ENCODE data around the gene NID2.

Gene NID2, protein sequence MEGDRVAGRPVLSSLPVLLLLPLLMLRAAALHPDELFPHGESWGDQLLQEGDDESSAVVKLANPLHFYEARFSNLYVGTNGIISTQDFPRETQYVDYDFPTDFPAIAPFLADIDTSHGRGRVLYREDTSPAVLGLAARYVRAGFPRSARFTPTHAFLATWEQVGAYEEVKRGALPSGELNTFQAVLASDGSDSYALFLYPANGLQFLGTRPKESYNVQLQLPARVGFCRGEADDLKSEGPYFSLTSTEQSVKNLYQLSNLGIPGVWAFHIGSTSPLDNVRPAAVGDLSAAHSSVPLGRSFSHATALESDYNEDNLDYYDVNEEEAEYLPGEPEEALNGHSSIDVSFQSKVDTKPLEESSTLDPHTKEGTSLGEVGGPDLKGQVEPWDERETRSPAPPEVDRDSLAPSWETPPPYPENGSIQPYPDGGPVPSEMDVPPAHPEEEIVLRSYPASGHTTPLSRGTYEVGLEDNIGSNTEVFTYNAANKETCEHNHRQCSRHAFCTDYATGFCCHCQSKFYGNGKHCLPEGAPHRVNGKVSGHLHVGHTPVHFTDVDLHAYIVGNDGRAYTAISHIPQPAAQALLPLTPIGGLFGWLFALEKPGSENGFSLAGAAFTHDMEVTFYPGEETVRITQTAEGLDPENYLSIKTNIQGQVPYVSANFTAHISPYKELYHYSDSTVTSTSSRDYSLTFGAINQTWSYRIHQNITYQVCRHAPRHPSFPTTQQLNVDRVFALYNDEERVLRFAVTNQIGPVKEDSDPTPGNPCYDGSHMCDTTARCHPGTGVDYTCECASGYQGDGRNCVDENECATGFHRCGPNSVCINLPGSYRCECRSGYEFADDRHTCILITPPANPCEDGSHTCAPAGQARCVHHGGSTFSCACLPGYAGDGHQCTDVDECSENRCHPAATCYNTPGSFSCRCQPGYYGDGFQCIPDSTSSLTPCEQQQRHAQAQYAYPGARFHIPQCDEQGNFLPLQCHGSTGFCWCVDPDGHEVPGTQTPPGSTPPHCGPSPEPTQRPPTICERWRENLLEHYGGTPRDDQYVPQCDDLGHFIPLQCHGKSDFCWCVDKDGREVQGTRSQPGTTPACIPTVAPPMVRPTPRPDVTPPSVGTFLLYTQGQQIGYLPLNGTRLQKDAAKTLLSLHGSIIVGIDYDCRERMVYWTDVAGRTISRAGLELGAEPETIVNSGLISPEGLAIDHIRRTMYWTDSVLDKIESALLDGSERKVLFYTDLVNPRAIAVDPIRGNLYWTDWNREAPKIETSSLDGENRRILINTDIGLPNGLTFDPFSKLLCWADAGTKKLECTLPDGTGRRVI (N-terminal part only)

DNA sequence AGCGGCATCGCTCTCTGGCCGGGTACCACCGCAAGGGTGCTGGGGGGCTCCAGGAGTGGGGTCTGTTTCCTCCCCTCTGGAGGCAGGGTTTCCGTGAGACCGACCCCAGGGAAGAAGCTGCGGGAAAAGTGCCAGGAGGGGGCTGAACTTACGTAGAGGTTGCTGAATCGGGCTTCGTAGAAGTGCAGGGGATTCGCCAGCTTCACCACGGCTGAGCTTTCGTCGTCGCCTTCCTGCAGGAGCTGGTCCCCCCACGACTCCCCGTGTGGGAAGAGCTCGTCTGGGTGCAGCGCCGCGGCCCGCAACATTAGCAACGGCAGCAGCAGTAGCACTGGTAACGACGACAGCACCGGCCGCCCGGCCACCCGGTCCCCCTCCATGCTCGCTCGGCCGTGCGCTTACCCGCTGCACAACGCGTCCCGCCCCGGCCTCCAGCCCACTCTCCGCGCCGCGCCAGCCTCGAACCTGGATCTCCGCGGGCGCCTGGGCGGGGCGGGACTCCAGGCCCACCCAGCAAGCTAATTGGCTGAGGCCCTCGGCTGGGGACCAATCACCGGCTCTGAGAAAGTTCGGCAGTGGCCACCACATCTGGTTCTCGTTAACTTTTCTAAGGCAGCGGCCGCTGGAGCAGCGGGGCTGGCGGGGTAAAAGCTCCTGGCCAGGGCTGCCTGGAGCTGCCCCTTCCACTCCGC is at the start of gene NID2:
Gene NID2 (minus strand): TSS at position 445 of the 692 bp plus-strand sequence. CDS start 65 bp downstream, at position 380.
- DNase-seq (ENCODE audit: low spot score), result no peak

DNA sequence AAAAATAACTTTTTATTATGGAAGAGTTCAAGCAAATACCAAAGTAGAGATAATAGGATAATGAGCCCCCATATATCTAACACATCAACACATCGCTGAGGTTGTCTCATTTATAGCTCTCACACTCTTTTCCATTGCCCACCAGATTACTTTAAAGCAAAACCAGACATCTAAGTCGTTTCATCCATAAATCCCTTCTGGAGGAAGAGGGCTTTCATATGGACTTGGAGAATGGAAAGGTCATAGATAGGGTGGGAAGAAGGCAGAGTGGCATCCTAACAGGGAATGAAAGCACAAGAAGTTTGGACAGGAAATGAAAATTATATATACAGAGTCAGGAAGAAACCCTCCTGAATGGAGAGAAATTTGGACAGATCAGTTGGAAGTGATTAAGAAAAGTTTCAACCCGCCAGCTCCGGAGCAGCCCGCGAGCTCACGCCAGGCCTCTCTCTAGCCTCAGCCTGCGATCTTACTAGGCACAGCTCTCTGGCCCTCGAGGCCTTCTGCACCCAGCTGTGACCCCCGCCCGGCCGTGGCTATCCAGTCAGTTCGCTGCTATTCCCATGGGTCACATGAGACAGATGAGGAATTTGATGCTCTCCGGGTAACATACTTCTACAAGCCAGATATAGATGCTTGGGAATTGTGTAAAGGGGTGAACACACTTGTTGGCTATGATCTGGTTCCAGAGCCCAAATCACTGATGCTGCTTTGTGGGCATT is 48.4 kb upstream of the NID2 start:
- no peak for DNase-seq (ENCODE audit: low spot score)

DNA sequence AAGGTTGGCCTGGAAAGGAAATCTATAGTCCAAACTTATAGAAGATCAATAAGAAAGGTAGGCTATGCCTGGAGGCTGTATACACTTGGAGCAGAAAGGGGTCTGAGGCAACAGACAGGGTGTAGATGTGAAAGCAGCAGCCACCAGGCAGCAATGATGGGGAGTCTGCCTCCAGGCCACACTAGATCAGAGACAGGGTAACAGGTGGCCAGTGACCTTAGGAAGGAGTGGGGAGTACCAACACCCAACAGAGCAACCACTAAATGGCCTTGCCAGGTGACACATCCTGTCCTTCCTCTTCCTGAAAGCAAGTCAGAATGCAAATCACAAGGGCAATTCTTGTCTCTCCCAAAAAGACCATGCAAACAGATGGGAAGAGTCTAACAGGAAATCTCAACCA is 46.4 kb upstream of the NID2 start:
- no peak for DNase-seq (ENCODE audit: low spot score)

DNA sequence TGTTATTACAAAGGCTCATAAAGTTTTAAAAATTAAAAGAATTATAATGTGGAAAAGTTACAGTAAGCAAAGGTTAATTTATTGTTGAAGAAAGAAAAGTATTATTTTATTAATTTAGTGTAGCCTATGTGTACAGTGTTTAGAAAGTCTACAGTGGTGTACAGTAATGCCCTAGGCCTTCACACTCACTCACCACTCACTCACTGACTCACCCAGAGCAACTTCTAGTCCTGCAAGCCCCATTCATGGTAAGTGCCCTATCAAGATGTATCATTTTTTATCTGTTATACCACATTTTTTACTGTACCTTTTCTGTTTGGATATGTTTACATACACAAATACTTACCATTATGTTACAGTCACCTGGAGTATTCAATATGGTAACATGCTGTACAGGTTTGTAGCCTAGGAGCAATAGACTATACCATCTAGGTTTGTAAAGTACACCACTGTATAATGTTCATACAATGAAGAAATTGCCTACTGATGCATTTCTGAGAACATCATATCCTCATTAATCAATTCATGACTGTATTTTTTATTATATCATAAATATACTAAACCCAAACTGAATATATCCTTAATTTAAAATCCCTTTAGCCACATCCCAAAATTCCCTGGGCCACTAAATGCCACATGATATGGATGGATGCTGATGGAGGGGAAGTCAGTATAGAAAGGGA is 43.6 kb upstream of the NID2 start:
- no peak for DNase-seq (ENCODE audit: low spot score)

DNA sequence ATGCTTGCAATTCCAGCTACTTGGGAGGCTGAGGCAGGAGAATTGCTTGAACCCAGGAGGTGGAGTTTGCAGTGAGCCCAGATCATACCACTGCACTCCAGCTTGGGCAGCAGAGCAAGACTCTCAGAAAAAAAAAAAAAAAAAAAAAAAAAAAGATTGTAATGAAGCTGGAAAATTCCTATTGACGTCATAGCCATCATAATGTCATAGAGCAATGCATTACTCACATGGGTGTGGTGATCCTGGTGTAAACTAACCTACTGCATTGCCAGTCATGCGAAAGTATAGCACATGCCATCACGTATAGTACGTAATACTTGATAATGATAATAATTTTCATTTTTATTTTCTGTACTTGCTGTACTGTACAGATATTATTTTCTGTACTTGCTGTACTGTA is 42.7 kb upstream of the NID2 start:
- no peak for DNase-seq (ENCODE audit: low spot score)

DNA sequence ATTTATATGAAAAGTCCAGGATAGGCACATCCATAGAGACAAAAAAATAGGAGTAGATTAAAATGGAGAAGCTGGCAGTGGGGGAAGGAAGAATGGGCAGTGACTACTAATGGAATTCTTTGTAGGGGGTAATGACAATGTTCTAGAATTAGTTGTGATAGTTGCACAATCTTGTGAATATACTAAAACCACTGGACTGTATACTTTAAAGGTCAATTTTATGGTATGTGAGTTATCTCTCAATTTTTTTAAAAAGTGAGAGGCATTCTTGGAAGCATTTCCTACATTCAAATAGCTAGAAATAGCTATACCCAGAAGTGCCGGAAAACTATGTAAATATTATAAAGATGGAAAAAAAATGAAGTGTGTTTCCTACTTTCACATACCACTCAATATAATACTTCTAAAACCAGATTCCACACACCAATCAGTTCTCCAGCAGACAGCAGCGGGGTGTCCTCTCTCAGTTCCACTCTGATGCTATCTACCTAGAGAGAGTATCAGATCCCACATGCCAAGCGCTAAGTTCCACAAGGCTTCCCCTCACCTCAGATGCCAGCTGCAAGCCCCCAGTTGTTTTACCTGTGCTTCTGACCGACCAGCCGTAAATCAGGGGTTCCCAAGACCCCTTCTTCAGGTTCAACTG is 41.7 kb upstream of the NID2 start:
- no peak for DNase-seq (ENCODE audit: low spot score)

DNA sequence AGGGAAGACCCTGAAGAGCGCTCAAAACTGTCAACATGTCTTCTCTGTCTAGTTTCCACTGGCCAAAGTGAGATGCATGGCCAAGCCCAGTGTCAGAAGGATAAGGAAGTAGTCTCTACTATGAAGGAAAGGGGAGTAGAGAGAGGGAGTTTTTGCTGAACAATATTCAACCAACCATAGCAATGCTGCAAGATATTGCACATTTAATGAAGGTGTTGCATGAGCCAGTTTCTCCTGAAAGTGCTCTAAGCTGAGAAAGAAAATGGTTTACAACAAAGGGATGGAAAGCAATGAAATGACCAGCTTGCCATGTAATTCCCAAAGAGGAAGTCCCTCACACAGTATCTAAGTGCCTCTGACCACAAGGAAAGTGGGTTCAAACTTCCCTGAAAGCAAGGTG is 40.0 kb upstream of the NID2 start:
- DNase-seq (ENCODE audit: low spot score), result no peak

DNA sequence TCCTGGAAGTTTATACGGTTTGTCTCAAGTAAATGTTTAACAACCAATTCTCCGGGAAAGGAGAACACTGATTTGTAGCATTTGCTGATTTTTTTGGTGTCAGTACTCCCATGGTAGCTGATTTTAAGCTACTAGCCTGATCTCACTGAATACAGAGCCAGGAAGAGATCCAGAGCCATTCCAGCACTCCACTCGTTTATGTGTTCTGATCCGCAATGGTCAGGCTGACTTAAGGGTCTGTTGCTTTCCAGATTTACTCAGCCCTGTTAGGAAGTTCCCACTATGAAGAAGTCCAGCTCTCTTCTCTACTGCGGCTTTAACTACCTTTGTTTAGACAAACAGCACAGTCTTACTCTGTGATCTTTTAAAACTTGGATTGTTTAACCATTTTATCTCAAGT is 38.0 kb upstream of the NID2 start:
- no peak for DNase-seq (ENCODE audit: low spot score)

DNA sequence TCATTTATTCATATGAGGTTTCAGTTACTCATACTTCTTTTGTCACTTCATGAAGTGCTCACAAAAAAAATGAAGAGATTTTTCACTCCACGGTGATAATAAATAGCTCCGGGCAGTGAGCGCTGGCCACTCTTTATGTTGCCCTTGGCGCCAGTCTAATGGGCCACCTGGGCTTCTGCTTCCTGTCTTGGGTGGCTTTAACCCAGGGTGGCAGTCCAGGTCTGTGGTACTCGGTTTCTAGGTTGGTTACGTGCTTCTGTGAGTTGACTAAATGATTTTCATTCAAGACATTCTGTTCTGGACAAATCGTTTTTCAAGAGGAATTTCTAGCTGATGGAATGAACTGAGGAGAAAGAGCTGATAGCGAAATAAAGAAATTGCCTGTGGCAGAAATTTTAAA is 34.6 kb upstream of the NID2 start:
- DNase-seq (ENCODE audit: low spot score), result no peak

DNA sequence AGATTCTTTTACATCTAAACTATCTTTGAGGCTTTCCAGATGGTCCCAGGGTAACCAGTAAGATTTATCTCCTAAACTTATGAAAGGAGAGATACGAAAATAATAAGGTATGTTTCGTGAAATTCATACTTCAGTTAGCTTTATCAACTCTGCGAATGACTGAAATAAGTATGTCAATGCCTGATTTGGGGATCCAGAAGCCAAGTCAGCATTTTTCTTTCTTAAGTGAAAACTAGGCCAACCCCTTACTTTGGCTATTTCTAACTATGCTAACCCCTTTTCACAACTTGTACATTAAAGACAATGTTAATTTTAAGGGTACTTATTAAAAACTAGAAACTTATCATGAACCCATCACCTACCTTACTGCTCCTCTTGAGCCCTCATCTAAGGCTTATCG is 26.9 kb upstream of the NID2 start:
- DNase-seq (ENCODE audit: low spot score), result no peak

DNA sequence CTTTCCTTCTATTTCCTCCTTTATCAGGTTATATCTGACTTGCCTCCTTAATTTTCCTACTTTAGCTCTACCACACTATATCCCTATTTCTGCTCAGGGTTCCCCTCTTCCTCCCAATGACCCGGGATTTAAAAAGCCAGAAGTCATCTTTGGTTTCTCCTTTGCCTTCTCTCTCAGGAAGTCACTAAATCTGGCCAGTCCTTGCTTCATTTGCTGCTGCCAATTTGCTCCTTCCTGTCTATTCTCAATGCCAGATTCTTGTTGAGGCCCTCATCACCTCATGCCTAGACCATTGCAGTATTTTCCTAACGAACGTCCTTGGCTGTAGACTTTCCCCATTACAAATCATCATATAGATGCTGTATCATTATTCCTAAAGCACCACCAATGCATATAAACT is 26.5 kb upstream of the NID2 start:
- no peak for DNase-seq (ENCODE audit: low spot score)

DNA sequence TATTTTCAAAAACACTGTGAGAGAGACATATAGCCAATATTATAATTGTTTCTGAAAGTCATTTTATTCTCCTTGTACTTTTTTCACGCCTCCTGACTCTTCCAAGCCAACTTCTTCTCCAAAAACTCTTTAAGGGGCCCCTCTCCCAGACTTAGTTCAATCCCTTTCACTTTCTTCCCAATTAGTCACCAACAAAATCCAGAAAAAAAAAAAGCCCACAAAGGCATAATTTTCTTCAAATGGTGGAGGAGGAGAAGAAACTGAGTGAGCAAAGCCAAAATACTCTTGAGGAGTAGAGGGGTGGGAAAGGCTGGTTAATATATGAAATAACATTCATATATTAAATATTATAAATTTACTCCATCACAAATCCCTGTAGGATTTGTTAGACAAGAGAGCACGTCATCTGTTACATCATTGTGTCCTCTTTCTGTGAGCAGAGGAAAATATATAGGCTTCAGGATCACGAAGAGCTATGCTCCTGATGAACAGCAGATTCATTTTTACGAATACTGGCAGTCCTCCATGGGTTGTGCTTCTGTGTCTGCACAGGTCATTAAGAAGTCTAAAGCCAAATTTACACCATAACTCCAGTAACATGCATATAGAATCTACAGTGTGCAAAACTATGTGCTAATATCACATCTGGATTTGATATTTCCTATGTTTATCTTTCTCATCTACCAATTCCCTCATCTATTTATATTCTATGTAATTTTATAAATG is 25.9 kb upstream of the NID2 start:
- DNase-seq (ENCODE audit: low spot score), result no peak

DNA sequence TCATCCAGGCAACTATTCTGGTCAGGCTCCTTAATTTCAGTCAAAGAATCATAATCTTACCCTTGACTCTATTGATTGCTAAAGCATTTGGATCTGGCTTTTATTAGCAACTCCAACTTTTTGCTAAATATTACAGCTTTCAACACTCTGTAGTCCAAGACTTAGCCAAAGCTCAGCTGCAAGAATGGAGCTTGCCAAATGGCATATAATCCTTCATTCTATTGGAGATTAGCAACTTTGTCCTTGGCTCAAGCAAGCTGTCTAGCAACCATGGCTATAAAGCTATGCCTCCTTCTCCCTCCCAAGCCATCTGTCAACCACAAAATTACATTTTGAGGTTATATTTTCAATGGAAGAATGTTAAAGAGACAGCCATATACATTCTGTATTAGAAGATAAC is 23.1 kb upstream of the NID2 start:
- no peak for DNase-seq (ENCODE audit: low spot score)

DNA sequence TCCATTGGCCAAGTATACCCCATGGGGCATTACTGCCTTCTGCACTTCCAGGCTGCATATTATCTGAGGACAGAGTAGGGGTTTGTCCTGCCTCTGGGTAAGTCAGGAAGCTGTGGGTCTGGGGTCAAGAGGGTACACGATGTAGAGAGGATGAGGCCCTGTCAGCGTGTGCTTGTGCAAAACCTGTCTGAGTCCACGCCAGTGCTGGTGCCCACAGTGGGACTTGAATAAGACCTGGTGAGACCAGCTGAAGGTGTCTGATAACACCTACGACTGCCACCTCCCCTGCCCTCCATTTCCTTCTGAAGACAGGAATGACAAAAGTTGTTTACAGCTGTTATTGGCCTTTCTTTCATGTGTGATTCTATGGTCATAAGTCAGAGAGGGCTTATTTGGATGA is 22.1 kb upstream of the NID2 start:
- no peak for DNase-seq (ENCODE audit: low spot score)

DNA sequence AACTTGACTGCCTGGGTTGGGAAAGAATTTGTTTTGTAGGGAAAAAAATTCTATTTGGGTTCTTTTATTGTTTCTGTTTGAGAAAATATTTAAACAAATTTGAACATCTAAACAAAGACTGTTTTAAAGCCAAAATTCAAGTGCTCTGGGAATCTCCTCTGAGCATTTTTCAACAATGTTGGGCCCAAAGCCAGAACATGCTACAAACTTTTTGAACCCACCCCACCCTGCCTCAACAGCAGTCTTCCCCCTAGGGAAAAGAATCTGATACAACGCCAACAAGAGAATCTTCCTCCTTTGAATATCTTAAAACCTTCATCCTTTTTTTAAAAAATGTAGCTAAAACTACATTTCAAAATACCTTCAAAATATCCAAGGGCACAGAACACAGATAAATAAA is 20.4 kb upstream of the NID2 start:
- no peak for DNase-seq (ENCODE audit: low spot score)

DNA sequence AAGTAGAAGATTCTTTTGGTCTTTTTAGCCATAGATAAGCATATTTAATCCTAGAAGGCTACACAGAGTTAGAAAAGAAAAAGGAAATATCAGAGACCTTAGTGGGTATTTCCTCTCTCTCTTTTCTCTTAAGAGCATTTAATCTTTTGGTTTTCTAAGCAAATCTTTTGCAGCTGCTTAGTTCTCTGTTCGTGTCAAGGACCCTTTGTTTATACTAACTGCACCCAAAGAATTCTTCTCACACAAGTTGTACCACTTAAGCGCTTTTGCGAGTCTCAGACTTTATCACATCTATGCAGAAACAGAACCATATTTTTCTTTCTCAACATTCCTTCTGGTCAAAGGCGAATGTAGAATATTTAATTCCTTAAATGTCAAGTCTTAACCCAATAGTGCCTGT is 17.9 kb upstream of the NID2 start:
- no peak for DNase-seq (ENCODE audit: low spot score)

DNA sequence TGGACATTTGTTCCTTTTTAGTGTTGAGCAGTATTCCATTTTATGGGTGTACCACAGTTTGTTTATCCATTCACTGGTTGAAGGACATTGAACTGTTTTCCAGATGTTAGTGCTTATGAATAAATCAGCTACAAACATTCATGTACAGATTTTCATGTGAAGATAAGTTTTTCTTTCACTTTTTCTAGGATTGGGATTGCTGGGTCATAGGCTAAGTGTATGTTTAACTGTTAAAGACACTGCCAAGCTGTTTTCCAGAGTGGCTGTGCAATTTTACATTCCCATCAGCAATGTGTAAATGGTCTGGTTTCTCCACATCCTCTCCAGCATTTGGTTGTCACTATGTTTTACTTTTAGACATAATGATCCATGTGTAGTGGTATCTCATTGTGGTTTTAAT is 14.0 kb upstream of the NID2 start:
- no peak for DNase-seq (ENCODE audit: low spot score)

DNA sequence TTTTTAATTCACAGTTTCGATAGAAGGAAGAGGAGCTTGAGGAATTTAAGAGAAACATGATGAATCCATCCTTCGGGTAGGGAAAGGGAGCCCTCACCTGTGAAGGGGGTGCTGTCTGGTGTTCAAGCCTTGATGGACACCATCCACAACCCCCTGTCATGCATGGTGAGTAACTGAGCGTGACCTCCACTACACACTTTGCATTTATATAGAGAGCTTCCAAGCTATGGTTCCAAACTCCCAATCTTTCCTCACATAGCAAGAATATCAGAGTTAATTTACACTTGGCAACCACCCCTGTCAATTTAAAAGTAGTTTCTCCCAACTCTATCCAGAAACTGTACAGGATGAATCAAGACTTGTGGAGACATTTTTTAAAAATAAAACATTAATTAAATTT is 13.1 kb upstream of the NID2 start:
- no peak for DNase-seq (ENCODE audit: low spot score)
